Trophoblast cell (in vitro differentiated cells and primary cell): ENCODE results near the gene AMN1.

Experiments
- DNase-seq, 2 donors: peaks; one replicate each; pipeline ENCODE4 v3.0.0-alpha.2; 2016
- H2AFZ ChIP-seq: 2 replicates; pipeline ENCODE4 v1.6.1; 2013; ENCODE audit warnings: low read length, moderate library complexity, mild to moderate bottlenecking; ENCODE audit not compliant: insufficient read depth, poor library complexity
- H2AK5ac ChIP-seq: 2 replicates; pipeline ENCODE4 v1.6.1; 2013; ENCODE audit warnings: mild to moderate bottlenecking, low read length
- H2BK120ac ChIP-seq: 2 replicates; pipeline ENCODE4 v1.6.1; 2013; ENCODE audit warnings: low read length, mild to moderate bottlenecking, moderate library complexity; ENCODE audit not compliant: insufficient read depth, poor library complexity
- H2BK12ac ChIP-seq: 2 replicates; pipeline ENCODE4 v1.6.1; 2013; ENCODE audit warnings: mild to moderate bottlenecking, low read length, moderate library complexity
- H2BK5ac ChIP-seq: 2 replicates; pipeline ENCODE4 v1.6.1; 2013; ENCODE audit warnings: low read length, low read depth, moderate library complexity, mild to moderate bottlenecking; ENCODE audit not compliant: poor library complexity
- H3K14ac ChIP-seq: 2 replicates; pipeline ENCODE4 v1.6.1; 2013; ENCODE audit warnings: mild to moderate bottlenecking, low read length
- H3K18ac ChIP-seq: 2 replicates; pipeline ENCODE4 v1.6.1; 2013; ENCODE audit warnings: mild to moderate bottlenecking, low read length
- H3K23ac ChIP-seq: 2 replicates; pipeline ENCODE4 v1.6.1; 2013; ENCODE audit warnings: low read length
- H3K27ac ChIP-seq: 2 replicates; pipeline ENCODE4 v1.5.1; 2013; ENCODE audit warnings: low read depth, mild to moderate bottlenecking, inconsistent platforms, low read length, moderate library complexity
- H3K27me3 ChIP-seq: 2 replicates; pipeline ENCODE4 v1.6.1; 2013; ENCODE audit warnings: inconsistent platforms, mild to moderate bottlenecking, low read length, moderate library complexity; ENCODE audit not compliant: insufficient read depth
- H3K36me3 ChIP-seq, 2 experiments: 1 replicate in 1 of 2; 2 replicates in 1 of 2; pipeline ENCODE4 v1.6.1; 2013; ENCODE audit warnings: low read length in 2 of 2, mild to moderate bottlenecking in 2 of 2, moderate library complexity in 1 of 2; ENCODE audit not compliant: insufficient read depth in 2 of 2, control insufficient read depth in 1 of 2
- H3K4ac ChIP-seq: 2 replicates; pipeline ENCODE4 v1.6.1; 2013; ENCODE audit warnings: low read depth, mild to moderate bottlenecking, low read length, moderate library complexity
- H3K4me1 ChIP-seq, 2 experiments: 1 replicate in 1 of 2; 2 replicates in 1 of 2; pipeline ENCODE4 v1.6.1; 2013; ENCODE audit warnings: low read length in 2 of 2, mild to moderate bottlenecking in 2 of 2, moderate library complexity in 1 of 2; ENCODE audit not compliant: insufficient read depth in 2 of 2, control insufficient read depth in 1 of 2
- H3K4me2 ChIP-seq: 2 replicates; pipeline ENCODE4 v1.6.1; 2013; ENCODE audit warnings: inconsistent platforms, mild to moderate bottlenecking, low read length, moderate library complexity
- H3K4me3 ChIP-seq: 2 replicates; pipeline ENCODE4 v1.5.1; 2013; ENCODE audit warnings: mild to moderate bottlenecking, low read depth, low read length, inconsistent platforms
- H3K79me1 ChIP-seq: one replicate; pipeline ENCODE4 v1.6.1; 2013; ENCODE audit warnings: low read length
- H3K79me2 ChIP-seq: 2 replicates; pipeline ENCODE4 v1.6.1; 2013; ENCODE audit warnings: low read length, mild to moderate bottlenecking; ENCODE audit not compliant: control insufficient read depth, insufficient read depth, poor library complexity
- H3K9ac ChIP-seq: 2 replicates; pipeline ENCODE4 v1.6.1; 2013; ENCODE audit warnings: mild to moderate bottlenecking, low read length
- H3K9me3 ChIP-seq: 2 replicates; pipeline ENCODE4 v1.6.1; 2013; ENCODE audit warnings: low read depth, mild to moderate bottlenecking, control low read depth, inconsistent platforms, low read length; ENCODE audit not compliant: insufficient read depth
- H4K12ac ChIP-seq: 2 replicates; pipeline ENCODE4 v1.6.1; 2013; ENCODE audit warnings: low read depth, mild to moderate bottlenecking, low read length, moderate library complexity
- H4K8ac ChIP-seq: 2 replicates; pipeline ENCODE4 v1.6.1; 2013; ENCODE audit warnings: low read depth, mild to moderate bottlenecking, low read length, moderate library complexity
- H4K91ac ChIP-seq: one replicate; pipeline ENCODE4 v1.6.1; 2013; ENCODE audit warnings: low read depth, mild to moderate bottlenecking, low read length, moderate library complexity
- WGBS: extraction: QIAGEN DNeasy Blood & Tissue Kit; methylation state at CpG from one replicate; pipeline ENCODE4 v1.1.7; 2013; ENCODE audit warnings: missing lambda C conversion rate; ENCODE audit not compliant: insufficient read length, insufficient coverage; ENCODE audit errors: extremely low coverage; 5-methylcytosine and 5-hydroxymethylcytosine counted together

Gene AMN1

GRCh38 chr12:31655208-31655607, 73.6 kb downstream of the AMN1 start:
- Histone ChIP-seq H4K8ac (no peak overlapping the region), H3K4me3 (no peak overlapping the region), H3K18ac (no peak overlapping the region), H3K4me1 (peaks cover 8 to 17% of the 10 kb centered on the region in 2 experiments), H4K91ac (no peak overlapping the region), H2BK12ac (no peak overlapping the region), H3K4me2 (no peak overlapping the region), H2AFZ (no peak overlapping the region), H3K27me3 (no peaks in the 10 kb centered on the region), H3K79me1 (peaks cover 21% of the 10 kb centered on the region), H3K9ac (no peak overlapping the region), H2AK5ac (no peak overlapping the region), H3K27ac (peak overlapping the region; percentile 79), H3K14ac (no peak overlapping the region), H3K36me3 (no peaks in the 10 kb centered on the region), H2BK120ac (no peak overlapping the region), H3K4ac (no peak overlapping the region), H2BK5ac (no peak overlapping the region), H3K79me2 (peaks cover 1% of the 10 kb centered on the region), H3K23ac (no peak overlapping the region), H3K9me3 (no peaks in the 10 kb centered on the region), H4K12ac (no peak overlapping the region)
- DNase-seq: no peak
- WGBS: no CpG with 5 or more reads among the region's 4 CpGs

- Histone ChIP-seq H2BK12ac (peak overlapping the region; percentile 71), H4K8ac (no peak overlapping the region), H3K9ac (no peak overlapping the region), H3K23ac (no peak overlapping the region), H3K36me3 (no peaks in the 10 kb centered on the region), H3K18ac (no peak overlapping the region), H3K79me2 (no peaks in the 10 kb centered on the region), H3K4me3 (no peak overlapping the region), H3K14ac (peak overlapping the region; percentile 34), H3K4me1 (peaks cover 8 to 19% of the 10 kb centered on the region in 2 experiments), H3K4ac (no peak overlapping the region), H3K4me2 (no peak overlapping the region), H4K12ac (no peak overlapping the region), H3K27me3 (no peaks in the 10 kb centered on the region), H4K91ac (peak overlapping the region; percentile 68), H2BK120ac (peak overlapping the region; percentile 6), H2AK5ac (no peak overlapping the region), H3K27ac (no peak overlapping the region), H3K79me1 (peaks cover 16% of the 10 kb centered on the region), H2AFZ (no peak overlapping the region), H2BK5ac (peak overlapping the region; percentile 6), H3K9me3 (no peaks in the 10 kb centered on the region)
- no CpG with 5 or more reads among the region's 18 CpGs for WGBS
- DNase-seq: peak; percentile 2 to 31
These were observed 76.8 kb downstream of the AMN1 start for GRCh38 chr12:31651893-31652521.

DNA sequence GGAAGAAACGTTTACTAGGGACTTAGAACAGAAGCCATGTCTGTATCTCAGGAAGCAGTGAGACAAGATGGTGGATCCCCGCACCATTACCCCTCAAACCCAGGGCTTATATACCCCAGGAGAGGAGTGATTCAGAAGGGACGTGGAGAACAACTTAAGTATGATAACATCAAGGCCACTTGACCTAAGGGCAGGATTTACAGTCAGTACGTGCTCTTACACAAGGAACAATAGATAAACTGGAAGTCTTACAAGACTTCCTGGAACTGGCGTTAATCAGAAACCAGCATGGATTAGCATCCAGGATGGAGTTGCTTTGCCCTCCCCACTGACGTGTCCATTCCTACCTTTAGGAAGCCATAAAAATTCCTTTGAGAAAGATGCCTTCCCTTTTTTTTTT, 77.9 kb downstream of the AMN1 start:
- Histone ChIP-seq H2BK120ac (peak overlapping the region; percentile 29), H3K4me1 (peaks cover 5 to 14% of the 10 kb centered on the region in 2 experiments), H3K4me3 (no peak overlapping the region), H2AFZ (no peak overlapping the region), H3K4me2 (peak overlapping the region; percentile 40), H3K4ac (no peak overlapping the region), H3K27me3 (no peaks in the 10 kb centered on the region), H2BK12ac (no peak overlapping the region), H3K79me2 (no peaks in the 10 kb centered on the region), H3K18ac (no peak overlapping the region), H3K23ac (no peak overlapping the region), H3K27ac (peak overlapping the region; percentile 87), H2BK5ac (peak overlapping the region; percentile 61), H3K14ac (no peak overlapping the region), H3K9ac (no peak overlapping the region), H3K79me1 (peaks cover 10% of the 10 kb centered on the region), H4K8ac (no peak overlapping the region), H4K91ac (peak overlapping the region; percentile 60), H3K9me3 (no peaks in the 10 kb centered on the region), H4K12ac (no peak overlapping the region), H3K36me3 (no peaks in the 10 kb centered on the region), H2AK5ac (no peak overlapping the region)
- peak; percentile 94 to 99 for DNase-seq
- no CpG with 5 or more reads among the region's 6 CpGs for WGBS

DNA sequence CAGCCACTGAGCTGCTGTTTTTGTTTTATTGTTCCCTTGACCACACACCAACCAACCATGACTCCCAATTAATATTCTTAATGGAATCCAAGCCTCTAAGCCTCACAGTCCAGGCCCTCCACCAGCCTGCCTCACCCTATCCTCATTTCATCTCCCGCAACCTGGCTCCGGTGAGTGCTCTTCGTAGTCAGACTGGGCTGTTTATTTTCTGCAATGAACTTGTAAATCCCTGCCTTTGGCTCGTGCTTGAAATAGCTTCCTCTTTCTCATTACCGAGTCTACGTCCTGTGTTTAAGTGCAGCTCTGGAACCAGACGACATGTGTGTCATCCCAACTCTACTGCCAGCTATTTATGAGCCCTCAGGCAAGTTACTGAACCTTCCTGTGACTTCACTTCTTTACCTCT, 81.7 kb downstream of the AMN1 start:
- Histone ChIP-seq H4K91ac (no peak overlapping the region), H4K8ac (no peak overlapping the region), H3K27me3 (no peaks in the 10 kb centered on the region), H3K79me2 (no peaks in the 10 kb centered on the region), H3K79me1 (peaks cover 7% of the 10 kb centered on the region), H3K23ac (no peak overlapping the region), H3K36me3 (no peaks in the 10 kb centered on the region), H2AFZ (no peak overlapping the region), H3K27ac (peak overlapping the region; percentile 54), H2AK5ac (no peak overlapping the region), H3K9ac (no peak overlapping the region), H3K14ac (no peak overlapping the region), H3K4ac (no peak overlapping the region), H3K18ac (no peak overlapping the region), H2BK5ac (no peak overlapping the region), H4K12ac (no peak overlapping the region), H2BK12ac (no peak overlapping the region), H3K4me1 (peaks cover 3 to 15% of the 10 kb centered on the region in 2 experiments), H3K9me3 (no peaks in the 10 kb centered on the region), H2BK120ac (no peak overlapping the region), H3K4me3 (no peak overlapping the region), H3K4me2 (peak overlapping the region; percentile 21)
- WGBS: no CpG with 5 or more reads among the region's 7 CpGs
- peak; percentile 89 to 93 for DNase-seq
